Renal pelvis (tissue), 3 donors: Measurements from ENCODE around the gene TMEM121B. TPM values are rescaled to one million over a fixed set of nuclear protein-coding genes. Genes with fewer than 3 reads are reported as not detected.

Experiments used
- polyA plus RNA-seq, 3 donors: library from polyadenylated mRNA; unstranded; fragments of 120-200 nt; gene quantifications; one replicate each; pipeline ENCODE4 v1.2.1, GENCODE V29; 2013; ENCODE audit not compliant: insufficient read length in 3 of 3

TMEM121B gene
- polyA plus RNA-seq, 3 donors: 0.84 to 1.0 (median 1.00) TPM

Other genes starting within 250 kb of the TMEM121B start
- gene GAB4, start 113.1 kb downstream of the TMEM121B start, polyA plus RNA-seq: under 1 TPM in 1 of 3 donors, not detected in 2; 0.14 TPM
- 1 to 10 TPM; 4.2 to 6.9 (median 6.1) TPM for gene IL17RA, start 36.4 kb downstream of the TMEM121B start, polyA plus RNA-seq
- gene HDHD5, start 37.9 kb upstream of the TMEM121B start, polyA plus RNA-seq: 10 to 100 TPM; 38.7 to 46.6 (median 44.7) TPM
- gene ADA2, start 98.1 kb upstream of the TMEM121B start, polyA plus RNA-seq: 10 to 100 TPM; 38.1 to 68.1 (median 42.1) TPM
- 10 to 100 TPM; 12.3 to 23.0 (median 21.7) TPM for gene CECR2, start 248.1 kb upstream of the TMEM121B start, polyA plus RNA-seq